ENCODE results near the gene PLEKHA7.
"Not testable (repeated sequence)": the region's sequence is repeated elsewhere in the genome, so short reads cannot be mapped to it uniquely, and the experiment has no call there.

GRCh38 chr11:16887887-16888286, 126.3 kb downstream of the PLEKHA7 start:
- TF ChIP-seq POLR2A (IDR thresholded peaks at IDR 0.05); CTCF (IDR thresholded peaks at IDR 0.05 in 4 of 5, conservative IDR thresholded peaks at IDR 0.05 in 1 of 5): not testable (repeated sequence)
